Measurements from ENCODE around the gene WDR88. TPM values are rescaled to one million over a fixed set of nuclear protein-coding genes. Genes with fewer than 3 reads are reported as not detected.

The WDR88 gene
- total and polyA plus RNA-seq, 12 donors, result 0.13 to 0.37 TPM; not detected in 10

DNA sequence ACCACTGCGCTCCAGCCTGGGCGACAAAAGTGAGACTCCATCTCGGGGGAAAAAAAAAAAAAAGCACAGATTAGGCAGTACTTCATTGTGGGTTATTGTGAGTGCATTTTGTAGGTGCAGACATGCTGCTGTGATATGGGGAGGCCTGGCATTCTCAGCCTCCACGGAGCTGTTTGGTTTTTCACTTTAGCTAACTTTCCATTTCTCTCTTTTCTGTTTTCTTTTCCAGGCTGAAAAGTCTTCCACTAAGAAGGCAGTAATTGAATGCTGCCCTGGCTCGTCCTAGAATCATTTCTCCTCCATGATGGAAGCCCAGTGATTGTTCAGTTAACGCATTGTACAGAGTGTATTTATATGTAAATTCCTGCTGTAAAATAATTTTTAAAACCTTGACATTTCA is 2.0 kb upstream of the WDR88 start:
- intact Hi-C loops (cut with DNase I), result loop anchor here in 5 of 10 donors (5.0 to 10.0 kb wide), 4 partner anchors 52 to 155 kb away; partner anchors contain the start of genes CEP89 (in 2 of the 5) and FAAP24 (in 2 of the 5)
- Histone ChIP-seq H3K4me1 (peaks cover 0 to 7% (median 0%) of the 10 kb centered on the region in 9 donors), H3K27me3 (peaks cover 0 to 17% (median 7%) of the 10 kb centered on the region in 7 donors), H3K27ac (no peak overlapping the region), H3K4me3 (no peak overlapping the region), H3K36me3 (peaks cover 0 to 66% (median 33%) of the 10 kb centered on the region in 9 donors), H3K9me3 (no peaks in the 10 kb centered on the region)
- TF ChIP-seq, protein P1, sequence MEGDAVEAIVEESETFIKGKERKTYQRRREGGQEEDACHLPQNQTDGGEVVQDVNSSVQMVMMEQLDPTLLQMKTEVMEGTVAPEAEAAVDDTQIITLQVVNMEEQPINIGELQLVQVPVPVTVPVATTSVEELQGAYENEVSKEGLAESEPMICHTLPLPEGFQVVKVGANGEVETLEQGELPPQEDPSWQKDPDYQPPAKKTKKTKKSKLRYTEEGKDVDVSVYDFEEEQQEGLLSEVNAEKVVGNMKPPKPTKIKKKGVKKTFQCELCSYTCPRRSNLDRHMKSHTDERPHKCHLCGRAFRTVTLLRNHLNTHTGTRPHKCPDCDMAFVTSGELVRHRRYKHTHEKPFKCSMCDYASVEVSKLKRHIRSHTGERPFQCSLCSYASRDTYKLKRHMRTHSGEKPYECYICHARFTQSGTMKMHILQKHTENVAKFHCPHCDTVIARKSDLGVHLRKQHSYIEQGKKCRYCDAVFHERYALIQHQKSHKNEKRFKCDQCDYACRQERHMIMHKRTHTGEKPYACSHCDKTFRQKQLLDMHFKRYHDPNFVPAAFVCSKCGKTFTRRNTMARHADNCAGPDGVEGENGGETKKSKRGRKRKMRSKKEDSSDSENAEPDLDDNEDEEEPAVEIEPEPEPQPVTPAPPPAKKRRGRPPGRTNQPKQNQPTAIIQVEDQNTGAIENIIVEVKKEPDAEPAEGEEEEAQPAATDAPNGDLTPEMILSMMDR (IDR thresholded peaks at IDR 0.05), result no peak
- 77 to 92% methylated on average over 6 of the region's 6 CpGs for WGBS, 2 donors
- DNase-seq, result no peak
- no peak for ATAC-seq

DNA sequence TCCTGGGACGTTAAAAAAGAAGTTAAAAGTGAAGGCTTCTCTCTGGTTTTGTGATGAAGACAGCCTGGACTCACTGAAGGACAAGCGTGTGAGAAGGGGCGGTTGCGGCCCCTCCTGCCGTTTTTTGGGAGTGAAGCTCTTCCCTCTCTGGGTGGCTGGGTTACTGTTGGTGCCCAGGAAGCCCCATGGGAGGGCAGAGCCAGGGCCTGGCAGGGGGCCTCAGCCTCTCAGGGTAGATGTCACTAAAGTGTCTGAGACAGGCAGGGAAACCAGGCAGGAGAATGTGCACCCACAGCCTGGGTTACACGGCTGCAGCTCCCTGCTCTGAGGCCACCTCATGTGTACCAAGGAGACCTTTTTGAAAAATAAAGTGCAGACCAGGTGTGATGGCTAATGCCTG is 1.5 kb upstream of the WDR88 start:
- ATAC-seq (no peak), DNase-seq (no peak)
- no peak overlapping the region for H3K27ac ChIP-seq
- no peaks in the 10 kb centered on the region for H3K9me3 ChIP-seq
- TF ChIP-seq, protein P1 (IDR thresholded peaks at IDR 0.05), result no peak
- 89 to 95% methylated on average over 6 of the region's 6 CpGs for WGBS, 2 donors
- H3K4me1 ChIP-seq, result peaks cover 0 to 7% (median 0%) of the 10 kb centered on the region in 9 donors
- H3K36me3 ChIP-seq, result peaks cover 0 to 61% (median 28%) of the 10 kb centered on the region in 9 donors
- peaks cover 0 to 22% (median 12%) of the 10 kb centered on the region in 7 donors for H3K27me3 ChIP-seq
- intact Hi-C loops (cut with DNase I), result no loop called here
- H3K4me3 ChIP-seq, result no peak overlapping the region

GRCh38 chr19:33132425-33132824 is 511 bp downstream of the WDR88 start:
- Histone ChIP-seq H3K36me3 (peaks cover 0 to 42% (median 12%) of the 10 kb centered on the region in 9 donors), H3K27me3 (peaks cover 0 to 33% (median 27%) of the 10 kb centered on the region in 7 donors), H3K4me3 (no peak overlapping the region), H3K4me1 (no peaks in the 10 kb centered on the region), H3K9me3 (no peaks in the 10 kb centered on the region), H3K27ac (no peak overlapping the region)
- DNase-seq (no peak), ATAC-seq (peak in 2 of 8 donors; percentile 42 to 51)
- WGBS, 2 donors, result 79 to 88% methylated on average over 15 of the region's 15 CpGs
- intact Hi-C loops (cut with DNase I), result no loop called here
- TF ChIP-seq, protein P1 (IDR thresholded peaks at IDR 0.05), result peak in 1 of 9 donors; percentile 7

DNA sequence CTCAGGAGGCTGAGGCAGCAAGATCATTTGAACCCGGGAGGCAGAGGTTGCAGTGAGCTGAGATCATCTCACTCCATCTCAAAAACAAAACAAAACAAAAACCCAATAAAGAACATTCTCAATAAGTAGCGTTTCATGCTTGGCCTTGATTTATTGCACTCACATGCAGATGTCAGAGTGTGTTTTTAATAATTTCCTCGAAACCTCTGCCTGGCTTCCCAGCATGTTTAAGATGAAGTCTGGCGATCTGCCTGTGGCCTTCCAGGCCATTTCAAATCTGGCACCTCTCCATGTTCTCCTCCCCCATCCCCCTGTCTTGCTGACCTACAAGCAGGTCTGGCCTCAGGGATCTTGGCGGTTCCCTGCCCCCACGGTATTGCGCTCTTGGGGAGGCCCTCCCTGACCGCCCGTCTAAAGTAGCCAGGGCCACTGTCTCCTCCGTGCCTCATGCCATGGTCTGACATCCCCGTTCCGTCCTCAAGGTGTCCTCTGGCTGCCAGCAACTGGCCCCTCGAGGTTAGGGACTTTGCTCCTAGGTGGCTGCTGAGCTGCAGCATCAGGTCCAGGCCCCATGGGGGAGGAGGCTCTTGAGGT is 1.6 kb downstream of the WDR88 start:
- 43 to 49% methylated on average over 13 of the region's 13 CpGs for WGBS, 2 donors
- intact Hi-C loops (cut with DNase I), result no loop called here
- DNase-seq (no peak), ATAC-seq (no peak)
- no peak overlapping the region for H3K4me3 ChIP-seq
- no peak overlapping the region for H3K27ac ChIP-seq
- no peaks in the 10 kb centered on the region for H3K9me3 ChIP-seq
- peaks cover 0 to 31% (median 4%) of the 10 kb centered on the region in 9 donors for H3K36me3 ChIP-seq
- H3K4me1 ChIP-seq, result no peaks in the 10 kb centered on the region
- TF ChIP-seq, protein P1 (IDR thresholded peaks at IDR 0.05), result no peak
- peaks cover 0 to 33% (median 30%) of the 10 kb centered on the region in 7 donors for H3K27me3 ChIP-seq

Data from heart right ventricle (tissue), 16 donors.